Measurements from ENCODE around the gene FEZ2. TPM values are rescaled to one million over a fixed set of nuclear protein-coding genes. Genes with fewer than 3 reads are reported as not detected.

The FEZ2 gene, protein sequence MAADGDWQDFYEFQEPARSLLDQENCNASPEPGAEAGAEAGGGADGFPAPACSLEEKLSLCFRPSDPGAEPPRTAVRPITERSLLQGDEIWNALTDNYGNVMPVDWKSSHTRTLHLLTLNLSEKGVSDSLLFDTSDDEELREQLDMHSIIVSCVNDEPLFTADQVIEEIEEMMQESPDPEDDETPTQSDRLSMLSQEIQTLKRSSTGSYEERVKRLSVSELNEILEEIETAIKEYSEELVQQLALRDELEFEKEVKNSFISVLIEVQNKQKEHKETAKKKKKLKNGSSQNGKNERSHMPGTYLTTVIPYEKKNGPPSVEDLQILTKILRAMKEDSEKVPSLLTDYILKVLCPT
- polyA plus RNA-seq: 29.6 to 56.2 TPM (median 35.4 TPM) in 3 replicates
- 41.0 TPM for polyA plus RNA-seq (2011; ENCODE audit: low read depth)
- polyA plus RNA-seq (2011; cell fraction: cytosol; rRNA removed): 29.9 and 48.5 TPM in 2 replicates
- 29.6 and 36.7 TPM in 2 replicates for polyA plus RNA-seq (2011; cell fraction: nucleus; rRNA removed)
- polyA plus RNA-seq (2012; ENCODE audit: low replicate concordance): 26.4 and 40.9 TPM in 2 replicates
- polyA minus RNA-seq: 6.2 to 26.3 TPM (median 9.2 TPM) in 3 replicates
- 12.5 TPM for polyA minus RNA-seq (2011; cell fraction: cytosol; rRNA and poly(A)+ RNA removed)
- 9.7 and 21.7 TPM in 2 replicates for polyA minus RNA-seq (2011; cell fraction: nucleus; rRNA and poly(A)+ RNA removed)

GRCh38 chr2:36597532-36598377 is at the start of gene FEZ2:
TSS of gene FEZ2 (minus strand) at chr2:36598168. CDS start at chr2:36598142, 26 bp downstream.
- Histone ChIP-seq H3K9me3 (ENCODE audit: control insufficient read depth, low read depth, low read length) (no peaks in the 10 kb centered on the region), H4K20me1 (ENCODE audit: control insufficient read depth, extremely low read depth, insufficient read depth, low read length) (no peaks in the 10 kb centered on the region), H3K4me1 (ENCODE audit: control insufficient read depth, extremely low read depth, insufficient read depth, low read length) (peaks cover 14% of the 10 kb centered on the region), H3K79me2 (ENCODE audit: control insufficient read depth, insufficient read depth, low read length) (peaks cover 48% of the 10 kb centered on the region), H3K4me2 (ENCODE audit: control insufficient read depth, extremely low read depth, insufficient read depth, low read depth, low read length) (peak within 1 kb of the TSS; percentile 90), H3K9me1 (ENCODE audit: control insufficient read depth, extremely low read depth, insufficient read depth, low read length) (peaks cover 2% of the 10 kb centered on the region), H3K36me3 (ENCODE audit: control insufficient read depth in 2 of 2, extremely low read depth in 1 of 2, insufficient read depth in 2 of 2, low read length in 2 of 2) (peaks cover 2 to 8% of the 10 kb centered on the region in 2 experiments), H3K4me3 (ENCODE audit: control insufficient read depth in 2 of 3, extremely low read depth in 1 of 3, insufficient read depth in 2 of 3, low read depth in 1 of 3, low read length in 3 of 3) (peak within 1 kb of the TSS; percentile 87 to 95 (median 92)), H3K27ac (ENCODE audit: control insufficient read depth, insufficient read depth, low read length) (peak within 1 kb of the TSS; percentile 57), H3K9ac (ENCODE audit: control insufficient read depth, extremely low read depth, insufficient read depth, low read length) (peak within 1 kb of the TSS; percentile 79), H2AFZ (ENCODE audit: control insufficient read depth, low read length) (peak within 1 kb of the TSS; percentile 95), H3K27me3 (ENCODE audit: control insufficient read depth, extremely low read depth, insufficient read depth, low read length) (no peaks in the 10 kb centered on the region)
- no peak for FAIRE-seq
- no peak for DNase-seq (ENCODE audit: low read depth, low spot score)
- no peak for TF ChIP-seq EZH2 (IDR thresholded peaks at IDR 0.05; ENCODE audit: low read length)
- TF ChIP-seq CTCF (optimal IDR thresholded peaks at IDR 0.05 in 1 of 3, IDR thresholded peaks at IDR 0.05 in 1 of 3, conservative IDR thresholded peaks at IDR 0.05 in 1 of 3; ENCODE audit: extremely low read depth in 1 of 3, insufficient read depth in 2 of 3, low read length in 3 of 3): no peak
- dilution Hi-C loops (cut with MboI; ENCODE audit: extremely low pct_ligation_motif_present, low sequenced_read_pairs): no loop called here

DNA sequence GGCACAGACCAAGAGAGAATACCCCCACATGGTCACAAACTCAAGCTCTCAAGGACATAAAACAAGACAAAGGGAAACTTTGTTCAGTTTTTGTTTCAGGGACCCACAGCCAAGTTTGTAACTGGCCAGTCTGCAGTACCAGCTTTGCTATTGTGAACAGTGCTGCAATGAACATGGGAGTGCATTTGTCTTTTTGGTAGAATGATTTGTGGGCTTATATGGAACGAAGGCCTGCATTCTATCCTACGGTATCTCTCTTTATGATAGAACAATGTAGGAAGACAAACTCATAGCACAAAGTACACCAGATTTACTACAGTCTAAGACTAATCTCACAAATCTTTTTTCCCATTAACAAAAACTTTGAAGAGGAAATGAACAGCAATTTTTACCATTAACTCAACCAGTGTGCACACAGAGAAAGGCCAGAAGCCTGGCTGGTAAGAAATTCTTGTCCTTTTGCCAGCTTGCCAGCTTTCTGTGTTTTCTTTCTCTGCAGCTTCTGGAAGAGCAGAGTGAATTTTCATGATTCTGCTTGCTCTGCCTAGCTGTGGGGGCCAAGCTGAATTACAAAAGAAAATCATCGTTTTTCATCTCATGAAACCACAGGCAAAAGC is 37.1 kb upstream of the FEZ2 start:
- Histone ChIP-seq H3K4me2 (ENCODE audit: control insufficient read depth, extremely low read depth, insufficient read depth, low read depth, low read length) (no peak overlapping the region), H3K27ac (ENCODE audit: control insufficient read depth, insufficient read depth, low read length) (no peak overlapping the region), H3K9me3 (ENCODE audit: control insufficient read depth, low read depth, low read length) (peaks cover 2% of the 10 kb centered on the region), H3K79me2 (ENCODE audit: control insufficient read depth, insufficient read depth, low read length) (no peaks in the 10 kb centered on the region), H3K9me1 (ENCODE audit: control insufficient read depth, extremely low read depth, insufficient read depth, low read length) (no peaks in the 10 kb centered on the region), H3K36me3 (ENCODE audit: control insufficient read depth in 2 of 2, extremely low read depth in 1 of 2, insufficient read depth in 2 of 2, low read length in 2 of 2) (no peaks in the 10 kb centered on the region), H2AFZ (ENCODE audit: control insufficient read depth, low read length) (no peak overlapping the region), H3K27me3 (ENCODE audit: control insufficient read depth, extremely low read depth, insufficient read depth, low read length) (no peaks in the 10 kb centered on the region), H3K9ac (ENCODE audit: control insufficient read depth, extremely low read depth, insufficient read depth, low read length) (no peak overlapping the region), H3K4me3 (ENCODE audit: control insufficient read depth in 2 of 3, extremely low read depth in 1 of 3, insufficient read depth in 2 of 3, low read depth in 1 of 3, low read length in 3 of 3) (no peak overlapping the region), H4K20me1 (ENCODE audit: control insufficient read depth, extremely low read depth, insufficient read depth, low read length) (no peaks in the 10 kb centered on the region), H3K4me1 (ENCODE audit: control insufficient read depth, extremely low read depth, insufficient read depth, low read length) (no peaks in the 10 kb centered on the region)
- FAIRE-seq (no peak), DNase-seq (ENCODE audit: low read depth, low spot score) (no peak)
- TF ChIP-seq EZH2 (IDR thresholded peaks at IDR 0.05; ENCODE audit: low read length): no peak
- no peak for TF ChIP-seq CTCF (optimal IDR thresholded peaks at IDR 0.05 in 1 of 3, IDR thresholded peaks at IDR 0.05 in 1 of 3, conservative IDR thresholded peaks at IDR 0.05 in 1 of 3; ENCODE audit: extremely low read depth in 1 of 3, insufficient read depth in 2 of 3, low read length in 3 of 3)
- dilution Hi-C loops (cut with MboI; ENCODE audit: extremely low pct_ligation_motif_present, low sequenced_read_pairs): no loop called here
